Mesenchymal stem cell (in vitro differentiated cells and primary cell): Measurements from ENCODE around the gene NCCRP1.

ENCODE experiments used
- DNase-seq: peaks from one replicate; pipeline ENCODE4 v3.0.0-alpha.2; 2013
- H2AFZ ChIP-seq: one replicate; pipeline ENCODE4 v1.6.1; 2013; ENCODE audit warnings: low read depth, mild to moderate bottlenecking, control low read depth, inconsistent platforms, low read length, moderate library complexity
- H2AK5ac ChIP-seq: 2 replicates; pipeline ENCODE4 v1.6.1; 2013; ENCODE audit warnings: low read length, moderate library complexity, mild to moderate bottlenecking, inconsistent platforms; ENCODE audit not compliant: severe bottlenecking
- H2BK120ac ChIP-seq: one replicate; pipeline ENCODE4 v1.6.1; 2013; ENCODE audit warnings: low read depth, mild to moderate bottlenecking, inconsistent platforms, low read length, moderate library complexity
- H2BK12ac ChIP-seq, 2 experiments: one replicate each; pipeline ENCODE4 v1.6.1; 2013; ENCODE audit warnings: inconsistent platforms in 2 of 2, low read length in 2 of 2, mild to moderate bottlenecking in 2 of 2, moderate library complexity in 2 of 2, control low read depth in 1 of 2
- H2BK15ac ChIP-seq: one replicate; pipeline ENCODE4 v1.6.1; 2013; ENCODE audit warnings: mild to moderate bottlenecking, low read depth, inconsistent platforms; ENCODE audit not compliant: poor library complexity, severe bottlenecking
- H2BK5ac ChIP-seq: 2 replicates; pipeline ENCODE4 v1.6.1; 2013; ENCODE audit warnings: low read depth, mild to moderate bottlenecking, low read length, control low read depth, inconsistent platforms; ENCODE audit not compliant: poor library complexity, severe bottlenecking
- H3K14ac ChIP-seq, 2 experiments: one replicate each; pipeline ENCODE4 v1.6.1; 2013; ENCODE audit warnings: inconsistent platforms in 2 of 2, low read length in 2 of 2, control low read depth in 1 of 2, mild to moderate bottlenecking in 1 of 2, moderate library complexity in 1 of 2
- H3K18ac ChIP-seq, 2 experiments: one replicate each; pipeline ENCODE4 v1.6.1; 2013; ENCODE audit warnings: inconsistent platforms in 2 of 2, low read length in 2 of 2, control low read depth in 1 of 2, low read depth in 1 of 2, mild to moderate bottlenecking in 1 of 2
- H3K23ac ChIP-seq, 2 experiments: one replicate each; pipeline ENCODE4 v1.6.1; 2013; ENCODE audit warnings: inconsistent platforms in 2 of 2, low read length in 2 of 2, mild to moderate bottlenecking in 2 of 2, moderate library complexity in 2 of 2, control low read depth in 1 of 2
- H3K27ac ChIP-seq: 2 replicates; pipeline ENCODE4 v1.5.1; 2013; ENCODE audit warnings: mild to moderate bottlenecking, moderate library complexity, low read length, control low read depth, inconsistent platforms; ENCODE audit not compliant: poor library complexity, severe bottlenecking
- H3K27me3 ChIP-seq, 2 experiments: 2 replicates each; pipeline versions ENCODE4 v1.6.1 to v1.7.0; 2013; ENCODE audit warnings: low read length in 2 of 2, mild to moderate bottlenecking in 2 of 2, moderate library complexity in 2 of 2, control low read depth in 1 of 2, inconsistent platforms in 1 of 2; ENCODE audit not compliant: control insufficient read depth in 1 of 2, insufficient read depth in 1 of 2
- H3K36me3 ChIP-seq, 2 experiments: 2 replicates each; pipeline versions ENCODE4 v1.6.1 to v1.7.0; 2013; ENCODE audit warnings: low read length in 2 of 2, control low read depth in 1 of 2, inconsistent platforms in 1 of 2, low read depth in 1 of 2, mild to moderate bottlenecking in 1 of 2; ENCODE audit not compliant: insufficient read depth in 2 of 2, control insufficient read depth in 1 of 2
- H3K4ac ChIP-seq, 2 experiments: one replicate each; pipeline ENCODE4 v1.6.1; 2013; ENCODE audit warnings: inconsistent platforms in 2 of 2, low read length in 2 of 2, mild to moderate bottlenecking in 2 of 2, moderate library complexity in 2 of 2, control low read depth in 1 of 2, low read depth in 1 of 2
- H3K4me1 ChIP-seq: 2 replicates; pipeline ENCODE4 v1.6.1; 2013; ENCODE audit warnings: low read depth, low read length, control low read depth; ENCODE audit not compliant: control insufficient read depth, insufficient read depth
- H3K4me2 ChIP-seq: 2 replicates; pipeline ENCODE4 v1.6.1; 2013; ENCODE audit warnings: low read length, mild to moderate bottlenecking, inconsistent platforms; ENCODE audit not compliant: poor library complexity, severe bottlenecking
- H3K4me3 ChIP-seq, 2 experiments: 2 replicates each; pipeline versions ENCODE4 v1.5.1 to v1.7.0; 2013; ENCODE audit warnings: low read length in 2 of 2, mild to moderate bottlenecking in 2 of 2, control low read depth in 1 of 2, low read depth in 1 of 2; ENCODE audit not compliant: insufficient read depth in 1 of 2
- H3K79me1 ChIP-seq: replicated peaks from 2 replicates; pipeline ENCODE4 v1.6.1; 2013; ENCODE audit warnings: mild to moderate bottlenecking, control low read depth, low read length, inconsistent platforms; ENCODE audit not compliant: poor library complexity, severe bottlenecking
- H3K9ac ChIP-seq: 2 replicates; pipeline ENCODE4 v1.7.0; 2013; ENCODE audit warnings: mild to moderate bottlenecking, low read length, moderate library complexity
- H3K9me3 ChIP-seq: 2 replicates; pipeline ENCODE4 v1.7.0; 2013; ENCODE audit warnings: mild to moderate bottlenecking, low read length; ENCODE audit not compliant: control insufficient read depth
- H4K8ac ChIP-seq: one replicate; pipeline ENCODE4 v1.6.1; 2013; ENCODE audit warnings: inconsistent platforms, mild to moderate bottlenecking, low read length, moderate library complexity
- H4K91ac ChIP-seq: one replicate; pipeline ENCODE4 v1.6.1; 2013; ENCODE audit warnings: mild to moderate bottlenecking, low read length, inconsistent platforms
- WGBS: methylation state at CpG from one replicate; pipeline ENCODE4 v1.1.7; 2013; ENCODE audit warnings: mixed read lengths; 5-methylcytosine and 5-hydroxymethylcytosine counted together

Gene NCCRP1

DNA sequence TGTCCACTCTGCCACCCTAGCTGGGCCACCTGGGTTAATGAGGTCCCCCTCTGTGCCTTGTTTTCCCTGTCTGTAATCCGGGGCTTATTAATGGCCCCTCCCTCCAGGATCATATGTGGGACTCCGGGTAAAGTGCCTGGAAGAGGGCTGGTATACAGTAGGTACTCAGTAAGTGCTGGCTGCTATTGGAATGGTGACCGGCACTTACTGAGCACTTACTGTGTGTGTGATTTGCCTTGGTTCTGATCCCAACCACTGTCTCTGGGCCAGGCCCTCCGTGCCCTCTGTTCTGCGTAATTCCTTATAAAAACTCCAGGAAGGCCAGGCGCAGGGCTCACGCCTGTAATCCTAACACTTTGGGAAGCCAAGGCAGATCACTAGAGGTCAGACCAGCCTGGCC lies 30.9 kb upstream of the NCCRP1 start:
- Histone ChIP-seq H3K36me3 (peaks cover 5 to 49% of the 10 kb centered on the region in 2 experiments), H3K4me2 (no peak overlapping the region), H2AK5ac (no peak overlapping the region), H4K8ac (no peak overlapping the region), H3K4me3 (no peak overlapping the region), H3K9me3 (no peaks in the 10 kb centered on the region), H3K27ac (no peak overlapping the region), H3K27me3 (no peaks in the 10 kb centered on the region), H3K18ac (no peak overlapping the region), H2BK15ac (no peak overlapping the region), H3K79me1 (peaks cover 74% of the 10 kb centered on the region), H3K14ac (no peak overlapping the region), H3K23ac (no peak overlapping the region), H4K91ac (no peak overlapping the region), H3K4me1 (peaks cover 24% of the 10 kb centered on the region), H2BK5ac (no peak overlapping the region), H3K9ac (no peak overlapping the region), H2BK12ac (no peak overlapping the region), H3K4ac (no peak overlapping the region), H2BK120ac (no peak overlapping the region), H2AFZ (no peak overlapping the region)
- DNase-seq = no peak
- 91% methylated on average over 7 of the region's 7 CpGs for WGBS

DNA sequence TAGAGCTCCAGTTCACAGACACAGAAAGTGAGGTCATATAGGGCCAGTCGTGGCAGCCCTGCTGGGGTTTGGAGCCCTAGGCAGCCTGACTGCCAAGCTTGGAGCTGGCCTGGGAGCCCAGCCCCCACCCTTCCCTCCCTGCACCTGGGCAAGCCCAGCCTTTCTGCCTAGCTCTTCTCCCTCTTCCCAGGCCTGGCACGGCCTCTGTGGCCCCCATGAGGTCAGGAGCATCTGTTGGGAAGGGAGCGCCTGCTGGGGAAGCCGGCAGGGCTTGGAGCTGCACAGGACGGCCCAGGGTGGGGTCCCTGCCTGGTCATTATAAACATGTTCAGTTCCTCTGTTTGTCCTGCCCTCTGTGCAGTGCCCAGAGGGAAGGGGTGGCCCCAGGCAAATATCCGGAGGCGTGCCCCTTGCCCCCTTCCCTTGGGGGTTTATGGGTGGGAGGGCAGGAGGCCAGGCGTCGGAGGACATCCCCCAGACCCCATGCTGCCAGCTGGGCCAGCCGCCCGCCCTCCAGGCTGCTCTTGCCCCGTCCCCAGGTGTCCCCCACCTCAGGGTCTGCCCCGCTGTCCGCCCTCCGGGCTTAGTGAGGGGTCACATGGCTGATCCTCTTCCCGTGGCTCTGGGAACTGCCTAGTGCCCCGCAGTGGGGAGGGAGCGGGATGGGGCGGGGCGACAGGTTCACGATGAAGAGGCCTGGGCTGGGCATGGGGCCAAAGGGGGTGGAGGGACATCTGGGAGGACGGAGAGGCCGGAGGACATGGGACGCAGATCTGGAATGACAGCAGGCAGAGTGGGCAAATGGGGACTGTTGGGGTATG lies 30.0 kb upstream of the NCCRP1 start:
- H4K91ac ChIP-seq = no peak overlapping the region
- H3K9me3 ChIP-seq = no peaks in the 10 kb centered on the region
- H2BK120ac ChIP-seq = no peak overlapping the region
- H2AFZ ChIP-seq = no peak overlapping the region
- H3K9ac ChIP-seq = no peak overlapping the region
- H2BK5ac ChIP-seq = no peak overlapping the region
- WGBS = 76% methylated on average over 24 of the region's 24 CpGs
- no peak for DNase-seq
- no peak overlapping the region for H2BK15ac ChIP-seq
- no peak overlapping the region for H2AK5ac ChIP-seq
- no peak overlapping the region for H2BK12ac ChIP-seq
- no peak overlapping the region for H3K23ac ChIP-seq
- H3K4me1 ChIP-seq = peaks cover 29% of the 10 kb centered on the region
- H3K18ac ChIP-seq = no peak overlapping the region
- H3K27ac ChIP-seq = no peak overlapping the region
- H3K4me2 ChIP-seq = no peak overlapping the region
- H3K79me1 ChIP-seq = peaks cover 67% of the 10 kb centered on the region
- H3K36me3 ChIP-seq = peaks cover 6 to 52% of the 10 kb centered on the region in 2 experiments
- no peaks in the 10 kb centered on the region for H3K27me3 ChIP-seq
- no peak overlapping the region for H3K4me3 ChIP-seq
- no peak overlapping the region for H3K4ac ChIP-seq
- no peak overlapping the region for H3K14ac ChIP-seq
- no peak overlapping the region for H4K8ac ChIP-seq

DNA sequence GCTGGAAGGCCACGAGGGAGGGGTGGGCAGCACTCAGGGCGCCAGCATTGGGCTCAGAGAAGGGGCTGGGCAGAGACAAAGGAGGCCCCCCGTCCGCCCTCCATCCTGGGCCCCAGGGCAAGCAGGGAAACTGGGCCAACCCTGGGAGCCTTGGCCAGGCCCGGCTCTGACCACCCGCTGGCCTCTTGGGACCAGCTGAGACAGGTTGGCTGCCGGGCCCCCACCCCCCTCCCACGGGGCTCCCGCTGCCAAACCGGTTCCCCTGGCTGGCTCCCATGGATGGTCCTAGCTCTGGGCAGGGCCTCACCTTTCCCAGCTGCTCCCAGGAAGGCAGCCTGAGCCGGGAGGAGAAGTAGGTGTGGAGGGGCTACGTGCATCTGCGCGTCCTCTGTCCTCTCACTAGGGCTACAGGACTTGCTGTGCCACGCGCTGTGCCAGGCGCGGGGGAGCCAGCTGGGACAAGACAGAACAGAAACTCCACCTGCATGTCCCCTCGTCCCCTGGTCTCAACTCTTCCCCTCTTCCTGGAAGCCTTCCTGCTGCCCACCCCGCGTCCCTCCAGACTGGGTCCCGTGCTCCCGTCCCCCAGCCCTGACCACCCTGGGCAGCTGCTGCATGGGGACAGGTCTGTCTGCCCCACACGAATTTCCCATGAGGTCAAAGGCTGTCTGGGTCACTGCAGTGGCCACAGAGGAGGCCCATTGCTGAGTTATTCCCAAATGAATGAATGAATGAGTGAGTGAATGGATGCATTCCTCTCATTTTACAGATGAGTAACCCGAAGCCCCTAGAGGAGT lies 29.1 kb upstream of the NCCRP1 start:
- Histone ChIP-seq H2AFZ (no peak overlapping the region), H3K9ac (no peak overlapping the region), H3K4me2 (no peak overlapping the region), H3K36me3 (peaks cover 6 to 60% of the 10 kb centered on the region in 2 experiments), H3K4me1 (peaks cover 32% of the 10 kb centered on the region), H2BK120ac (no peak overlapping the region), H3K79me1 (peaks cover 66% of the 10 kb centered on the region), H3K27me3 (no peaks in the 10 kb centered on the region), H4K8ac (no peak overlapping the region), H3K27ac (no peak overlapping the region), H3K23ac (no peak overlapping the region), H3K4ac (no peak overlapping the region), H3K4me3 (no peak overlapping the region), H2BK5ac (no peak overlapping the region), H4K91ac (no peak overlapping the region), H3K18ac (no peak overlapping the region), H3K9me3 (no peaks in the 10 kb centered on the region), H2AK5ac (no peak overlapping the region), H2BK12ac (no peak overlapping the region), H2BK15ac (no peak overlapping the region), H3K14ac (no peak overlapping the region)
- no peak for DNase-seq
- WGBS = 84% methylated on average over 20 of the region's 25 CpGs
